ENCODE measurements around the gene SDK2. TPM values are rescaled to one million over a fixed set of nuclear protein-coding genes. Genes with fewer than 3 reads are reported as not detected.

SDK2 gene
- polyA plus RNA-seq, 1 experiment, result 0.04 TPM

GRCh38 chr17:73554498-73554897 is 89.7 kb downstream of the SDK2 start:
- H3K4me3 ChIP-seq (ENCODE audit: low read depth, low read length), result no peak overlapping the region
- H3K36me3 ChIP-seq (ENCODE audit: control insufficient read depth, insufficient read depth, low read length), result no peaks in the 10 kb centered on the region
- POLR2A ChIA-PET, result no interaction called here
- CTCF ChIA-PET, result no interaction called here
- H3K27me3 ChIP-seq (ENCODE audit: control insufficient read depth, insufficient read depth, low read length), result no peaks in the 10 kb centered on the region
- no peak for DNase-seq (ENCODE audit: low read depth)
- TF ChIP-seq CTCF (IDR thresholded peaks at IDR 0.05; ENCODE audit: insufficient read depth, low read depth, low read length), result no peak

- CTCF ChIA-PET, result no interaction called here
- no peak for TF ChIP-seq CTCF (IDR thresholded peaks at IDR 0.05; ENCODE audit: insufficient read depth, low read depth, low read length)
Observed at GRCh38 chr17:73553311-73553710, 90.9 kb downstream of the SDK2 start.

GRCh38 chr17:73552300-73553048 is 91.8 kb downstream of the SDK2 start:
- Histone ChIP-seq H3K4me3 (ENCODE audit: low read depth, low read length) (no peak overlapping the region), H3K36me3 (ENCODE audit: control insufficient read depth, insufficient read depth, low read length) (no peaks in the 10 kb centered on the region), H3K27me3 (ENCODE audit: control insufficient read depth, insufficient read depth, low read length) (no peaks in the 10 kb centered on the region)
- POLR2A ChIA-PET, result interaction anchor here (0.6 kb wide), 1 partner anchor 1246 kb away, joined by 3 read pairs; no protein-coding TSS in a partner anchor
- CTCF ChIA-PET, result no interaction called here
- TF ChIP-seq CTCF (IDR thresholded peaks at IDR 0.05; ENCODE audit: insufficient read depth, low read depth, low read length), result no peak
- DNase-seq (ENCODE audit: low read depth), result no peak

More at GRCh38 chr17:73553311-73553710, 90.9 kb downstream of the SDK2 start:
- no peaks in the 10 kb centered on the region for H3K27me3 ChIP-seq (ENCODE audit: control insufficient read depth, insufficient read depth, low read length)
- POLR2A ChIA-PET, result no interaction called here
- H3K4me3 ChIP-seq (ENCODE audit: low read depth, low read length), result no peak overlapping the region
- H3K36me3 ChIP-seq (ENCODE audit: control insufficient read depth, insufficient read depth, low read length), result no peaks in the 10 kb centered on the region
- no peak for DNase-seq (ENCODE audit: low read depth)

GRCh38 chr17:73551759-73552158 is 92.5 kb downstream of the SDK2 start:
- no peak overlapping the region for H3K4me3 ChIP-seq (ENCODE audit: low read depth, low read length)
- DNase-seq (ENCODE audit: low read depth), result no peak
- TF ChIP-seq CTCF (IDR thresholded peaks at IDR 0.05; ENCODE audit: insufficient read depth, low read depth, low read length), result no peak
- H3K36me3 ChIP-seq (ENCODE audit: control insufficient read depth, insufficient read depth, low read length), result no peaks in the 10 kb centered on the region
- no peaks in the 10 kb centered on the region for H3K27me3 ChIP-seq (ENCODE audit: control insufficient read depth, insufficient read depth, low read length)
- CTCF ChIA-PET, result no interaction called here
- POLR2A ChIA-PET, result interaction anchor here (0.6 kb wide), 1 partner anchor 1247 kb away, joined by 3 read pairs; no protein-coding TSS in a partner anchor

- Histone ChIP-seq H3K4me3 (ENCODE audit: low read depth, low read length) (no peak overlapping the region), H3K27me3 (ENCODE audit: control insufficient read depth, insufficient read depth, low read length) (no peaks in the 10 kb centered on the region), H3K36me3 (ENCODE audit: control insufficient read depth, insufficient read depth, low read length) (no peaks in the 10 kb centered on the region)
- no peak for TF ChIP-seq CTCF (IDR thresholded peaks at IDR 0.05; ENCODE audit: insufficient read depth, low read depth, low read length)
- ChIA-PET CTCF (no interaction called here), POLR2A (no interaction called here)
- no peak for DNase-seq (ENCODE audit: low read depth)
Observed at GRCh38 chr17:73551144-73551543, 93.1 kb downstream of the SDK2 start.
